Mammary epithelial cell (primary cell): ENCODE data around the gene GANAB.
"Not testable (repeated sequence)": the region's sequence is repeated elsewhere in the genome, so short reads cannot be mapped to it uniquely, and the experiment has no call there.

Source experiments
- EZH2 ChIP-seq: IDR thresholded peaks from 2 replicates; pipeline ENCODE4 v1.6.1; 2012; ENCODE audit warnings: low read length, inconsistent platforms, borderline replicate concordance
- TF ChIP-seq, protein P1 (sequence below), 2 donors: IDR thresholded peaks in 1 of 2; conservative IDR thresholded peaks in 1 of 2; 2 replicates each; pipeline ENCODE4 v1.5.1; 2011 to 2012; ENCODE audit warnings: inconsistent platforms in 2 of 2, low read length in 2 of 2, mild to moderate bottlenecking in 2 of 2, control low read depth in 1 of 2, low read depth in 1 of 2; ENCODE audit not compliant: insufficient read depth in 1 of 2; ENCODE audit errors: extremely low read depth in 1 of 2

DNA sequence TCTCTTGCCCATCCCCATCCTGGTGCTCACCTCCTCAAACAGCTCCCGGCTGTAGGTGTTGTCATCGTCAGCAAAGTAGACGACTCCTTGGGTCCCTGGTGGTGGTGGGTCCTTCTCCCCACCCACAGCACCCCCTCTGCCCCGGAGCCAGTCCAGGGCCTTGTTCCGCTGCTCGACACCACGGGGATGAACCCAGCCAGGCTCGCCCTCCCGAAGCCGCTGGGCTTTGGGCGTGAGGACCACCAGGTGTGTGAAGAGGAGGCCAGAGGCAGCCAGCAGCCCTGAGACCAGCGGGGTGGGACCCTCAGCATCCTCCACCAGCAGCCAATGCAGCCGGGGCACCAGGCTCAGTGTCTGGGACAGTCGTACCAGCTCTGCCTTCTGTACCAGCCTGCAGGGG is 29.5 kb downstream of the GANAB start:
- TF ChIP-seq, protein P1, sequence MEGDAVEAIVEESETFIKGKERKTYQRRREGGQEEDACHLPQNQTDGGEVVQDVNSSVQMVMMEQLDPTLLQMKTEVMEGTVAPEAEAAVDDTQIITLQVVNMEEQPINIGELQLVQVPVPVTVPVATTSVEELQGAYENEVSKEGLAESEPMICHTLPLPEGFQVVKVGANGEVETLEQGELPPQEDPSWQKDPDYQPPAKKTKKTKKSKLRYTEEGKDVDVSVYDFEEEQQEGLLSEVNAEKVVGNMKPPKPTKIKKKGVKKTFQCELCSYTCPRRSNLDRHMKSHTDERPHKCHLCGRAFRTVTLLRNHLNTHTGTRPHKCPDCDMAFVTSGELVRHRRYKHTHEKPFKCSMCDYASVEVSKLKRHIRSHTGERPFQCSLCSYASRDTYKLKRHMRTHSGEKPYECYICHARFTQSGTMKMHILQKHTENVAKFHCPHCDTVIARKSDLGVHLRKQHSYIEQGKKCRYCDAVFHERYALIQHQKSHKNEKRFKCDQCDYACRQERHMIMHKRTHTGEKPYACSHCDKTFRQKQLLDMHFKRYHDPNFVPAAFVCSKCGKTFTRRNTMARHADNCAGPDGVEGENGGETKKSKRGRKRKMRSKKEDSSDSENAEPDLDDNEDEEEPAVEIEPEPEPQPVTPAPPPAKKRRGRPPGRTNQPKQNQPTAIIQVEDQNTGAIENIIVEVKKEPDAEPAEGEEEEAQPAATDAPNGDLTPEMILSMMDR (conservative IDR thresholded peaks at IDR 0.05 in 1 of 2, IDR thresholded peaks at IDR 0.05 in 1 of 2; ENCODE audit: extremely low read depth in 1 of 2, insufficient read depth in 1 of 2, low read depth in 1 of 2, low read length in 2 of 2): not testable (repeated sequence)
- not testable (repeated sequence) for TF ChIP-seq EZH2
